ENCODE data around the gene GLI1. TPM values are rescaled to one million over a fixed set of nuclear protein-coding genes. Genes with fewer than 3 reads are reported as not detected.

GLI1 gene
- total RNA-seq, 1 experiment from 2014 or later: 6.4 TPM

- CTCF ChIA-PET: interaction anchor here (1.4 kb wide), 1 partner anchor 14 kb away, joined by 4 read pairs; the partner anchor contains the start of gene INHBE
- no peak for TF ChIP-seq ZFX (IDR thresholded peaks at IDR 0.05)
- TF ChIP-seq EGR1 (IDR thresholded peaks at IDR 0.05; ENCODE audit: low read depth): no peak
- no peak for TF ChIP-seq RAD21 (IDR thresholded peaks at IDR 0.05; ENCODE audit: low read depth)
- TF ChIP-seq EZH2 (IDR thresholded peaks at IDR 0.05): no peak
- TF ChIP-seq JUND (IDR thresholded peaks at IDR 0.05): no peak
- no peak for TF ChIP-seq ELF1 (IDR thresholded peaks at IDR 0.05; ENCODE audit: borderline replicate concordance, low read depth)
- no peak for TF ChIP-seq TCF7L2 (IDR thresholded peaks at IDR 0.05; ENCODE audit: borderline replicate concordance, extremely low read depth, insufficient read depth, insufficient read length)
- no peak for TF ChIP-seq ZNF274 (IDR thresholded peaks at IDR 0.05; ENCODE audit: low read depth, low read length)
- TF ChIP-seq CTCF (IDR thresholded peaks at IDR 0.05 in 2 of 3, conservative IDR thresholded peaks at IDR 0.05 in 1 of 3; ENCODE audit: borderline replicate concordance in 1 of 3, insufficient read depth in 1 of 3, low read depth in 2 of 3, low read length in 2 of 3): no peak
- TF ChIP-seq ZBTB33 (IDR thresholded peaks at IDR 0.05; ENCODE audit: extremely low read depth, insufficient replicate concordance, low read length): no peak
- TF ChIP-seq ATF3 (IDR thresholded peaks at IDR 0.05): no peak
- TF ChIP-seq SRF (IDR thresholded peaks at IDR 0.05; ENCODE audit: low read depth): no peak
- no peak for TF ChIP-seq CEBPB (IDR thresholded peaks at IDR 0.05; ENCODE audit: low read depth)
- no peak for TF ChIP-seq SIN3A (IDR thresholded peaks at IDR 0.05; ENCODE audit: low read depth)
- TF ChIP-seq POLR2A (IDR thresholded peaks at IDR 0.05; ENCODE audit: borderline replicate concordance, extremely low read depth, insufficient read depth, insufficient read length): no peak
- TF ChIP-seq REST (IDR thresholded peaks at IDR 0.05; ENCODE audit: low read depth): no peak
- TF ChIP-seq CBX3 (IDR thresholded peaks at IDR 0.05; ENCODE audit: low read depth): no peak
- TF ChIP-seq YY1 (IDR thresholded peaks at IDR 0.05; ENCODE audit: extremely low read depth, insufficient replicate concordance, low read depth, low read length): no peak
- TF ChIP-seq SP1 (IDR thresholded peaks at IDR 0.05; ENCODE audit: low read depth): no peak
- TF ChIP-seq FOSL1 (IDR thresholded peaks at IDR 0.05; ENCODE audit: low read depth): no peak
- Histone ChIP-seq H3K79me2 (ENCODE audit: insufficient read depth, low read length) (no peaks in the 10 kb centered on the region), H3K36me3 (ENCODE audit: control insufficient read depth in 1 of 2, insufficient read depth in 2 of 2, low read length in 2 of 2) (no peaks in the 10 kb centered on the region), H4K20me1 (ENCODE audit: insufficient read depth) (no peaks in the 10 kb centered on the region), H3K27ac (ENCODE audit: low read depth, low read length) (no peak overlapping the region), H3K4me2 (ENCODE audit: low read length) (no peak overlapping the region), H3K9me3 (ENCODE audit: control insufficient read depth in 1 of 2, insufficient read depth in 1 of 2, low read depth in 1 of 2, low read length in 2 of 2) (peaks cover 0 to 8% of the 10 kb centered on the region in 2 experiments; a peak in 1 of 4 replicates), H3K4me3 (replicated peaks in 1 of 2; ENCODE audit: low read depth in 1 of 2, low read length in 2 of 2) (no peak overlapping the region), H3K4me1 (ENCODE audit: control insufficient read depth in 1 of 2, insufficient read depth in 2 of 2, low read length in 2 of 2) (no peaks in the 10 kb centered on the region), H3K9me2 (ENCODE audit: insufficient read depth) (no peaks in the 10 kb centered on the region), H2AFZ (ENCODE audit: low read depth, low read length, poor library complexity, severe bottlenecking) (no peak overlapping the region), H3K27me3 (ENCODE audit: insufficient read depth, low read length) (no peaks in the 10 kb centered on the region), H3K9ac (ENCODE audit: low read length) (no peak overlapping the region)
- ATAC-seq: no peak
- POLR2A ChIA-PET: no interaction called here
- no TSS peak for BruUV-seq (replicated peaks)
- intact Hi-C loops (cut with micrococcal nuclease): no loop called here
- RAD21 ChIA-PET (ENCODE audit: low non-redundant PET in 1 of 2, low total read pairs in 2 of 2, uncharacterized antibody in 2 of 2, unreplicated experiment in 2 of 2): no interaction called here
- DNase-seq (ENCODE audit: low read depth, low spot score): no peak
These were observed 17.6 kb upstream of the GLI1 start for GRCh38 chr12:57441846-57442427.

All from HCT116 (cell line).